GM23338 (cell line): ENCODE results near the gene CCDC80. TPM values are rescaled to one million over a fixed set of nuclear protein-coding genes. Genes with fewer than 3 reads are reported as not detected.

Experiments used
- ATAC-seq: fragments of 200-7000 bp; cut with Tn5 transposase; 3 replicates; pipeline ENCODE4 v1.9.1; 2020
- DNase-seq: peaks from one replicate; pipeline ENCODE4 v3.0.0-alpha.2; 2015; ENCODE audit warnings: low spot score
- H2AFZ ChIP-seq: fragments of 200-600 bp; sonication (generic); 2 replicates; pipeline ENCODE4 v1.8.0; 2016; ENCODE audit warnings: antibody characterized with exemption, mild to moderate bottlenecking, moderate library complexity
- H3F3A ChIP-seq: fragments of 200-600 bp; sonication (generic); replicated peaks from 2 replicates; pipeline ENCODE4 v1.8.0; 2017; ENCODE audit warnings: antibody characterized with exemption, mixed run types, low read depth
- H3K27ac ChIP-seq: fragments of 200-600 bp; sonication (generic); 2 replicates; pipeline ENCODE4 v1.6.1; 2016; ENCODE audit warnings: low read depth
- H3K27me3 ChIP-seq: fragments of 200-600 bp; sonication (generic); 2 replicates; pipeline ENCODE4 v1.8.0; 2016; ENCODE audit warnings: mild to moderate bottlenecking, mixed run types, moderate library complexity; ENCODE audit not compliant: insufficient read depth
- H3K36me3 ChIP-seq: fragments of 200-600 bp; sonication (generic); 2 replicates; pipeline ENCODE4 v1.8.0; 2016; ENCODE audit warnings: mild to moderate bottlenecking; ENCODE audit not compliant: insufficient read depth
- H3K4me1 ChIP-seq: fragments of 200-600 bp; sonication (generic); 2 replicates; pipeline ENCODE4 v1.8.0; 2016; ENCODE audit warnings: mild to moderate bottlenecking, moderate library complexity; ENCODE audit not compliant: insufficient read depth
- H3K4me2 ChIP-seq: fragments of 200-600 bp; sonication (generic); 2 replicates; pipeline ENCODE4 v1.7.1; 2017; ENCODE audit warnings: mixed run types
- H3K4me3 ChIP-seq: fragments of 200-600 bp; sonication (generic); 2 replicates; pipeline ENCODE4 v1.6.1; 2016; ENCODE audit warnings: mixed run types
- H3K79me2 ChIP-seq: fragments of 200-600 bp; sonication (generic); replicated peaks from 2 replicates; pipeline ENCODE4 v1.8.0; 2017; ENCODE audit warnings: mild to moderate bottlenecking; ENCODE audit not compliant: insufficient read depth
- H3K9me2 ChIP-seq: fragments of 200-600 bp; sonication (generic); 2 replicates; pipeline ENCODE4 v1.8.0; 2017; ENCODE audit not compliant: insufficient read depth
- H4K20me1 ChIP-seq: fragments of 200-600 bp; sonication (generic); replicated peaks from 2 replicates; pipeline ENCODE4 v1.8.0; 2017; ENCODE audit warnings: mild to moderate bottlenecking; ENCODE audit not compliant: insufficient read depth
- H3K27ac Mint-ChIP-seq: 2 replicates; pipeline ENCODE4 v1.8.0; 2020; ENCODE audit warnings: inconsistent platforms, mild to moderate bottlenecking, moderate library complexity, mixed read lengths
- H3K27me3 Mint-ChIP-seq: 3 replicates; pipeline ENCODE4 v1.8.0; 2022; ENCODE audit warnings: low read depth, mild to moderate bottlenecking, moderate library complexity, mixed read lengths, inconsistent platforms; ENCODE audit not compliant: insufficient read depth, poor library complexity
- H3K36me3 Mint-ChIP-seq: 3 replicates; pipeline ENCODE4 v1.8.0; 2021; ENCODE audit warnings: low read depth, mild to moderate bottlenecking, inconsistent platforms, moderate library complexity, mixed read lengths
- H3K4me1 Mint-ChIP-seq: 3 replicates; pipeline ENCODE4 v1.8.0; 2020; ENCODE audit warnings: mild to moderate bottlenecking, inconsistent platforms, mixed read lengths
- H3K4me3 Mint-ChIP-seq: 3 replicates; pipeline ENCODE4 v1.8.0; 2021; ENCODE audit warnings: moderate library complexity, mild to moderate bottlenecking, inconsistent platforms, mixed read lengths
- H3K9me3 Mint-ChIP-seq: 3 replicates; pipeline ENCODE4 v1.8.0; 2020; ENCODE audit warnings: moderate library complexity, mild to moderate bottlenecking, inconsistent platforms, mixed read lengths
- JUNB ChIP-seq: IDR thresholded peaks from one replicate; pipeline ENCODE4 v1.6.1; 2016; ENCODE audit warnings: antibody characterized with exemption; ENCODE audit not compliant: unreplicated experiment
- NANOG ChIP-seq: IDR thresholded peaks from 2 replicates; pipeline ENCODE4 v1.6.1; 2016; ENCODE audit warnings: antibody characterized with exemption, borderline replicate concordance
- POLR2AphosphoS5 ChIP-seq: IDR thresholded peaks from 2 replicates; pipeline ENCODE4 v1.6.1; 2016; ENCODE audit warnings: antibody characterized with exemption, low read depth
- STAT1 ChIP-seq: IDR thresholded peaks from one replicate; pipeline ENCODE4 v1.6.1; 2016; ENCODE audit warnings: antibody characterized with exemption; ENCODE audit not compliant: unreplicated experiment
- ZNF114 ChIP-seq: fragments of 250-450 bp; sonication (Bioruptor Pico); IDR thresholded peaks from 2 replicates; pipeline ENCODE4 v1.5.0; 2020; ENCODE audit warnings: mild to moderate bottlenecking, moderate library complexity
- polyA plus RNA-seq: library from polyadenylated mRNA; unstranded; fragments of >200 nt; fragmentation: Nextera tagmentation; extraction: Ambion mirVana; gene quantifications from 2 replicates; pipeline ENCODE4 v1.2.1, GENCODE V29; 2016
- total RNA-seq: library from RNA; depleted of rRNA; stranded (reverse); fragments of >200 nt; shearing (Covaris generic); gene quantifications from 2 replicates; pipeline ENCODE4 v1.2.3, GENCODE V29; 2014
- TF ChIP-seq, protein P1 (sequence below): fragments of 250-450 bp; sonication (Bioruptor Pico); IDR thresholded peaks from 2 replicates; pipeline ENCODE4 v1.5.0; 2020; ENCODE audit warnings: mild to moderate bottlenecking, moderate library complexity
- TF ChIP-seq, protein P2 (sequence below): IDR thresholded peaks from one replicate; pipeline ENCODE4 v1.6.1; 2018; ENCODE audit warnings: antibody characterized with exemption; ENCODE audit not compliant: unreplicated experiment

The CCDC80 gene
- total and polyA plus RNA-seq, 2 experiments from 2014 or later, result 5.4 to 6.7 TPM

DNA sequence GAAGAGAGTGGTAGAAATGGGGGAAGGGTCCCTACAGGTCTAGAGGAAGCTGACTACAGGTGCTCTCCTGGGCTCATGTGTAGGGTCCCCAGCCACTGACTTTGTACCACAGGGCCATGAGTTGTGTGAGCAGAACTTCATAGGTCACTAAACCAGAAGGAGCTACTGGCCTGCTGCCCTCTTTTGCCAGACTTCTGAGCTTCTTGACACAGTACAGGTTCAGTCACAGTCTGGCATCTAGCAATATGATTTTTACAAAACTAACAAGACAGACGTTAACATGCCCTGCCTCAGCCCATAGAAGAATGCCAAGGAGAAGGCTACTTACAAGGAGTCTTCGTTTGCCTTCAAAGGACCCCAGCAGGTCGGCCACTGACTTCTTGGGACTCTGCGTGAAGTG, 3.2 kb downstream of the CCDC80 start:
- no peak overlapping the region for H3K4me3 ChIP-seq
- ATAC-seq, result no peak
- DNase-seq, result no peak
- Mint-ChIP-seq H3K27me3 (no peaks in the 10 kb centered on the region), H3K4me3 (no peak overlapping the region), H3K36me3 (peaks cover 5% of the 10 kb centered on the region; the same call in 1 of the 3 replicates), H3K9me3 (no peaks in the 10 kb centered on the region), H3K4me1 (peaks cover 32% of the 10 kb centered on the region), H3K27ac (no peak overlapping the region)
- no peaks in the 10 kb centered on the region for H3F3A ChIP-seq
- no peak overlapping the region for H3K4me2 ChIP-seq
- H3K79me2 ChIP-seq, result no peaks in the 10 kb centered on the region
- peaks cover 4% of the 10 kb centered on the region; the same call in 1 of the 2 replicates for H3K9me2 ChIP-seq
- no peaks in the 10 kb centered on the region for H3K27me3 ChIP-seq
- H3K4me1 ChIP-seq, result peaks cover 56% of the 10 kb centered on the region
- no peaks in the 10 kb centered on the region for H4K20me1 ChIP-seq
- no peak for TF ChIP-seq ZNF114 (CRISPR knock-in tag)
- TF ChIP-seq STAT1, result no peak
- TF ChIP-seq, protein P1, sequence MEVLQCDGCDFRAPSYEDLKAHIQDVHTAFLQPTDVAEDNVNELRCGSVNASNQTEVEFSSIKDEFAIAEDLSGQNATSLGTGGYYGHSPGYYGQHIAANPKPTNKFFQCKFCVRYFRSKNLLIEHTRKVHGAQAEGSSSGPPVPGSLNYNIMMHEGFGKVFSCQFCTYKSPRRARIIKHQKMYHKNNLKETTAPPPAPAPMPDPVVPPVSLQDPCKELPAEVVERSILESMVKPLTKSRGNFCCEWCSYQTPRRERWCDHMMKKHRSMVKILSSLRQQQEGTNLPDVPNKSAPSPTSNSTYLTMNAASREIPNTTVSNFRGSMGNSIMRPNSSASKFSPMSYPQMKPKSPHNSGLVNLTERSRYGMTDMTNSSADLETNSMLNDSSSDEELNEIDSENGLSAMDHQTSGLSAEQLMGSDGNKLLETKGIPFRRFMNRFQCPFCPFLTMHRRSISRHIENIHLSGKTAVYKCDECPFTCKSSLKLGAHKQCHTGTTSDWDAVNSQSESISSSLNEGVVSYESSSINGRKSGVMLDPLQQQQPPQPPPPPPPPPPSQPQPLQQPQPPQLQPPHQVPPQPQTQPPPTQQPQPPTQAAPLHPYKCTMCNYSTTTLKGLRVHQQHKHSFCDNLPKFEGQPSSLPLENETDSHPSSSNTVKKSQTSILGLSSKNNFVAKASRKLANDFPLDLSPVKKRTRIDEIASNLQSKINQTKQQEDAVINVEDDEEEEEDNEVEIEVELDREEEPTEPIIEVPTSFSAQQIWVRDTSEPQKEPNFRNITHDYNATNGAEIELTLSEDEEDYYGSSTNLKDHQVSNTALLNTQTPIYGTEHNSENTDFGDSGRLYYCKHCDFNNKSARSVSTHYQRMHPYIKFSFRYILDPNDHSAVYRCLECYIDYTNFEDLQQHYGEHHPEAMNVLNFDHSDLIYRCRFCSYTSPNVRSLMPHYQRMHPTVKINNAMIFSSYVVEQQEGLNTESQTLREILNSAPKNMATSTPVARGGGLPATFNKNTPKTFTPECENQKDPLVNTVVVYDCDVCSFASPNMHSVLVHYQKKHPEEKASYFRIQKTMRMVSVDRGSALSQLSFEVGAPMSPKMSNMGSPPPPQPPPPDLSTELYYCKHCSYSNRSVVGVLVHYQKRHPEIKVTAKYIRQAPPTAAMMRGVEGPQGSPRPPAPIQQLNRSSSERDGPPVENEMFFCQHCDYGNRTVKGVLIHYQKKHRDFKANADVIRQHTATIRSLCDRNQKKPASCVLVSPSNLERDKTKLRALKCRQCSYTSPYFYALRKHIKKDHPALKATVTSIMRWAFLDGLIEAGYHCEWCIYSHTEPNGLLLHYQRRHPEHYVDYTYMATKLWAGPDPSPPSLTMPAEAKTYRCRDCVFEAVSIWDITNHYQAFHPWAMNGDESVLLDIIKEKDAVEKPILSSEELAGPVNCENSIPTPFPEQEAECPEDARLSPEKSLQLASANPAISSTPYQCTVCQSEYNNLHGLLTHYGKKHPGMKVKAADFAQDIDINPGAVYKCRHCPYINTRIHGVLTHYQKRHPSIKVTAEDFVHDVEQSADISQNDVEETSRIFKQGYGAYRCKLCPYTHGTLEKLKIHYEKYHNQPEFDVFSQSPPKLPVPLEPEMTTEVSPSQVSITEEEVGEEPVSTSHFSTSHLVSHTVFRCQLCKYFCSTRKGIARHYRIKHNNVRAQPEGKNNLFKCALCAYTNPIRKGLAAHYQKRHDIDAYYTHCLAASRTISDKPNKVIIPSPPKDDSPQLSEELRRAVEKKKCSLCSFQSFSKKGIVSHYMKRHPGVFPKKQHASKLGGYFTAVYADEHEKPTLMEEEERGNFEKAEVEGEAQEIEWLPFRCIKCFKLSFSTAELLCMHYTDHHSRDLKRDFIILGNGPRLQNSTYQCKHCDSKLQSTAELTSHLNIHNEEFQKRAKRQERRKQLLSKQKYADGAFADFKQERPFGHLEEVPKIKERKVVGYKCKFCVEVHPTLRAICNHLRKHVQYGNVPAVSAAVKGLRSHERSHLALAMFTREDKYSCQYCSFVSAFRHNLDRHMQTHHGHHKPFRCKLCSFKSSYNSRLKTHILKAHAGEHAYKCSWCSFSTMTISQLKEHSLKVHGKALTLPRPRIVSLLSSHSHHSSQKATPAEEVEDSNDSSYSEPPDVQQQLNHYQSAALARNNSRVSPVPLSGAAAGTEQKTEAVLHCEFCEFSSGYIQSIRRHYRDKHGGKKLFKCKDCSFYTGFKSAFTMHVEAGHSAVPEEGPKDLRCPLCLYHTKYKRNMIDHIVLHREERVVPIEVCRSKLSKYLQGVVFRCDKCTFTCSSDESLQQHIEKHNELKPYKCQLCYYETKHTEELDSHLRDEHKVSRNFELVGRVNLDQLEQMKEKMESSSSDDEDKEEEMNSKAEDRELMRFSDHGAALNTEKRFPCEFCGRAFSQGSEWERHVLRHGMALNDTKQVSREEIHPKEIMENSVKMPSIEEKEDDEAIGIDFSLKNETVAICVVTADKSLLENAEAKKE, result no peak
- H2AFZ ChIP-seq, result no peak overlapping the region
- H3K27ac ChIP-seq, result no peak overlapping the region
- H3K36me3 ChIP-seq, result no peaks in the 10 kb centered on the region

DNA sequence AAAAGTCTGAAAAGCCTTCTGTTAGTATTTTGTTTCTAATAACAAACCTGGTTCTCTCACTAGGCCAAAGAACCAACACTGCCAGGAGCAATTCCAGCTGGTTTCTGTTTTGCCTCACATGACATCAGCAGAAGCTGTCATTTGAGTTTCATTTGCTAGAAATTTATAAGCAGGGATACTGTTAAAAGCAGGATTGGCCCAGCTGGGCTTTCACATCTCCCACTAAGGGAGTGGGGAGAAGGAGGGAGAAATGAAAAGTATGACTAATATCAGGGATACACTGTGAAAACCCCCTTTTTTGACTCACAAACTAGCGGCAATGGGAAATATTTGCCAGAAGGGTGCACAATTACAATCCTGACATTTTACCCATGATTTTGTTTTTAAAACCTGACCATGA, 5.3 kb downstream of the CCDC80 start:
- TF ChIP-seq JUNB (no peak), POLR2AphosphoS5 (no peak), NANOG (no peak)
- TF ChIP-seq, protein P2, sequence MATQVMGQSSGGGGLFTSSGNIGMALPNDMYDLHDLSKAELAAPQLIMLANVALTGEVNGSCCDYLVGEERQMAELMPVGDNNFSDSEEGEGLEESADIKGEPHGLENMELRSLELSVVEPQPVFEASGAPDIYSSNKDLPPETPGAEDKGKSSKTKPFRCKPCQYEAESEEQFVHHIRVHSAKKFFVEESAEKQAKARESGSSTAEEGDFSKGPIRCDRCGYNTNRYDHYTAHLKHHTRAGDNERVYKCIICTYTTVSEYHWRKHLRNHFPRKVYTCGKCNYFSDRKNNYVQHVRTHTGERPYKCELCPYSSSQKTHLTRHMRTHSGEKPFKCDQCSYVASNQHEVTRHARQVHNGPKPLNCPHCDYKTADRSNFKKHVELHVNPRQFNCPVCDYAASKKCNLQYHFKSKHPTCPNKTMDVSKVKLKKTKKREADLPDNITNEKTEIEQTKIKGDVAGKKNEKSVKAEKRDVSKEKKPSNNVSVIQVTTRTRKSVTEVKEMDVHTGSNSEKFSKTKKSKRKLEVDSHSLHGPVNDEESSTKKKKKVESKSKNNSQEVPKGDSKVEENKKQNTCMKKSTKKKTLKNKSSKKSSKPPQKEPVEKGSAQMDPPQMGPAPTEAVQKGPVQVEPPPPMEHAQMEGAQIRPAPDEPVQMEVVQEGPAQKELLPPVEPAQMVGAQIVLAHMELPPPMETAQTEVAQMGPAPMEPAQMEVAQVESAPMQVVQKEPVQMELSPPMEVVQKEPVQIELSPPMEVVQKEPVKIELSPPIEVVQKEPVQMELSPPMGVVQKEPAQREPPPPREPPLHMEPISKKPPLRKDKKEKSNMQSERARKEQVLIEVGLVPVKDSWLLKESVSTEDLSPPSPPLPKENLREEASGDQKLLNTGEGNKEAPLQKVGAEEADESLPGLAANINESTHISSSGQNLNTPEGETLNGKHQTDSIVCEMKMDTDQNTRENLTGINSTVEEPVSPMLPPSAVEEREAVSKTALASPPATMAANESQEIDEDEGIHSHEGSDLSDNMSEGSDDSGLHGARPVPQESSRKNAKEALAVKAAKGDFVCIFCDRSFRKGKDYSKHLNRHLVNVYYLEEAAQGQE, result no peak
- Histone ChIP-seq H3K27ac (no peak overlapping the region), H3K4me3 (no peak overlapping the region), H4K20me1 (no peaks in the 10 kb centered on the region), H3K36me3 (no peaks in the 10 kb centered on the region), H3K27me3 (no peaks in the 10 kb centered on the region), H3F3A (no peaks in the 10 kb centered on the region), H2AFZ (no peak overlapping the region), H3K4me2 (no peak overlapping the region), H3K9me2 (peaks cover 4% of the 10 kb centered on the region; the same call in 1 of the 2 replicates), H3K79me2 (no peaks in the 10 kb centered on the region), H3K4me1 (peaks cover 57% of the 10 kb centered on the region)
- H3K9me3 Mint-ChIP-seq, result no peaks in the 10 kb centered on the region
- H3K27ac Mint-ChIP-seq, result no peak overlapping the region
- peaks cover 51% of the 10 kb centered on the region for H3K4me1 Mint-ChIP-seq
- ATAC-seq (no peak), DNase-seq (no peak)
- peaks cover 5% of the 10 kb centered on the region; the same call in 1 of the 3 replicates for H3K36me3 Mint-ChIP-seq
- no peak overlapping the region for H3K4me3 Mint-ChIP-seq
- H3K27me3 Mint-ChIP-seq, result no peaks in the 10 kb centered on the region
